Natural killer cell (primary cell): ENCODE data around the gene GMPS. TPM values are rescaled to one million over a fixed set of nuclear protein-coding genes. Genes with fewer than 3 reads are reported as not detected.

Source experiments
- ATAC-seq, 3 donors: fragments of 150-1000 bp in 2 of 3; fragments of 200-7000 bp in 1 of 3; cut with Tn5 transposase; 1 replicate in 1 of 3; 2 replicates in 2 of 3; pipeline ENCODE4 v1.10.0; 2021; ENCODE audit warnings: mild to moderate bottlenecking in 2 of 3, moderate library complexity in 2 of 3
- DNase-seq, 2 donors: peaks; one replicate each; pipeline versions ENCODE4 v3.0.0 to v3.0.0-alpha.2; 2013 to 2021; ENCODE audit warnings: mixed read lengths in 1 of 2
- H3K27ac ChIP-seq: one replicate; pipeline ENCODE4 v1.5.1; 2013; ENCODE audit warnings: mild to moderate bottlenecking, low read length
- H3K27me3 ChIP-seq: one replicate; pipeline ENCODE4 v1.6.1; 2013; ENCODE audit warnings: low read length; ENCODE audit not compliant: control insufficient read depth, insufficient read depth
- H3K36me3 ChIP-seq: one replicate; pipeline ENCODE4 v1.6.1; 2013; ENCODE audit warnings: low read length; ENCODE audit not compliant: control insufficient read depth, insufficient read depth
- H3K4me1 ChIP-seq: one replicate; pipeline ENCODE4 v1.6.1; 2013; ENCODE audit warnings: low read length; ENCODE audit not compliant: control insufficient read depth, insufficient read depth
- H3K4me3 ChIP-seq: one replicate; pipeline ENCODE4 v1.5.1; 2013; ENCODE audit warnings: low read length
- H3K9me3 ChIP-seq: one replicate; pipeline ENCODE4 v1.6.1; 2013; ENCODE audit warnings: low read length; ENCODE audit not compliant: control insufficient read depth, insufficient read depth
- H3K27ac Mint-ChIP-seq, 2 donors: one replicate each; pipeline ENCODE4 v1.8.0; 2022; ENCODE audit warnings: mild to moderate bottlenecking in 2 of 2, mixed read lengths in 2 of 2, moderate library complexity in 1 of 2
- H3K27me3 Mint-ChIP-seq, 2 donors: one replicate each; pipeline ENCODE4 v1.8.0; 2022; ENCODE audit warnings: low read depth in 2 of 2, mixed read lengths in 2 of 2
- H3K36me3 Mint-ChIP-seq: one replicate; pipeline ENCODE4 v1.8.0; 2022; ENCODE audit warnings: mixed read lengths
- H3K4me1 Mint-ChIP-seq, 2 donors: one replicate each; pipeline ENCODE4 v1.8.0; 2022; ENCODE audit warnings: mixed read lengths in 2 of 2
- H3K4me3 Mint-ChIP-seq: one replicate; pipeline ENCODE4 v1.8.0; 2022; ENCODE audit warnings: mild to moderate bottlenecking, moderate library complexity, mixed read lengths
- H3K9me3 Mint-ChIP-seq, 2 donors: one replicate each; pipeline ENCODE4 v1.8.0; 2022; ENCODE audit warnings: mixed read lengths in 2 of 2
- WGBS: methylation state at CpG from one replicate; pipeline ENCODE4 v1.1.7; 2013; ENCODE audit warnings: missing lambda C conversion rate; ENCODE audit not compliant: insufficient coverage; 5-methylcytosine and 5-hydroxymethylcytosine counted together
- intact Hi-C: fragments of 100-400 bp; cut with micrococcal nuclease; formaldehyde crosslinking; loops from one replicate; pipeline ENCODE4 v1.14.2; 2022
- total RNA-seq, 4 donors: library from RNA; stranded (reverse); fragments of 120-200 nt in 1 of 4; gene quantifications; one replicate each; pipeline versions ENCODE4 v1.2.3 to v1.2.4, GENCODE V29; 2013 to 2022
- TF ChIP-seq, protein P1 (sequence below): fragments of 200-600 bp; IDR thresholded peaks from one replicate; pipeline ENCODE4 v1.8.0; 2022; ENCODE audit warnings: antibody characterized with exemption

The GMPS gene
- total RNA-seq, 3 donors from 2014 or later (not counting 1 experiment from before 2014, with no cell fraction given) = 36.7 to 49.7 (median 45.4) TPM

DNA sequence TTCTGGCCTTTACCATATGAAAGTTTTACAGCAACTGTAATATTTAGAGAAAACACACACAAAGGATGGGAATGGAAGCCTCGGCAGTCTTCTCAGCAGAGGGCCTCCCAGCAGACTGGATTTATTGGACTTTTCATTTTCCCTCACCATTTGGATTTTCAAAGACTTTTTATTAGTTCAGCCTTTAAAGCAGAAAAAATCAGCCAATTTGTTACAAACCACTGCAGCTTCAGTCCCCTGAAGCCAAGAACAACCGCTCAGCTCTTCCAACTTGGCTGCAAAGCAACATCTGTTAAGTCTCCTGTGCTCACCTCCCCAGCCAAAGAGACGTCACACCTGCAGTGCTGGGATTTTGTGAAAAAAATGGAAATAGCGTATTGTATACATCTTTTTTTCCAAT, 120.8 kb downstream of the GMPS start:
- Histone ChIP-seq H3K4me3 (no peak overlapping the region), H3K9me3 (no peaks in the 10 kb centered on the region), H3K27ac (no peak overlapping the region), H3K4me1 (no peaks in the 10 kb centered on the region), H3K27me3 (no peaks in the 10 kb centered on the region), H3K36me3 (no peaks in the 10 kb centered on the region)
- Mint-ChIP-seq H3K36me3 (no peaks in the 10 kb centered on the region), H3K27me3 (peaks cover 2 to 19% of the 10 kb centered on the region in 2 donors), H3K4me1 (no peaks in the 10 kb centered on the region), H3K27ac (no peak overlapping the region), H3K9me3 (no peaks in the 10 kb centered on the region), H3K4me3 (no peak overlapping the region)
- intact Hi-C loops = no loop called here
- TF ChIP-seq, protein P1, sequence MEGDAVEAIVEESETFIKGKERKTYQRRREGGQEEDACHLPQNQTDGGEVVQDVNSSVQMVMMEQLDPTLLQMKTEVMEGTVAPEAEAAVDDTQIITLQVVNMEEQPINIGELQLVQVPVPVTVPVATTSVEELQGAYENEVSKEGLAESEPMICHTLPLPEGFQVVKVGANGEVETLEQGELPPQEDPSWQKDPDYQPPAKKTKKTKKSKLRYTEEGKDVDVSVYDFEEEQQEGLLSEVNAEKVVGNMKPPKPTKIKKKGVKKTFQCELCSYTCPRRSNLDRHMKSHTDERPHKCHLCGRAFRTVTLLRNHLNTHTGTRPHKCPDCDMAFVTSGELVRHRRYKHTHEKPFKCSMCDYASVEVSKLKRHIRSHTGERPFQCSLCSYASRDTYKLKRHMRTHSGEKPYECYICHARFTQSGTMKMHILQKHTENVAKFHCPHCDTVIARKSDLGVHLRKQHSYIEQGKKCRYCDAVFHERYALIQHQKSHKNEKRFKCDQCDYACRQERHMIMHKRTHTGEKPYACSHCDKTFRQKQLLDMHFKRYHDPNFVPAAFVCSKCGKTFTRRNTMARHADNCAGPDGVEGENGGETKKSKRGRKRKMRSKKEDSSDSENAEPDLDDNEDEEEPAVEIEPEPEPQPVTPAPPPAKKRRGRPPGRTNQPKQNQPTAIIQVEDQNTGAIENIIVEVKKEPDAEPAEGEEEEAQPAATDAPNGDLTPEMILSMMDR = no peak
- no peak for ATAC-seq
- WGBS = 94% methylated on average over 4 of the region's 4 CpGs
- no peak for DNase-seq

DNA sequence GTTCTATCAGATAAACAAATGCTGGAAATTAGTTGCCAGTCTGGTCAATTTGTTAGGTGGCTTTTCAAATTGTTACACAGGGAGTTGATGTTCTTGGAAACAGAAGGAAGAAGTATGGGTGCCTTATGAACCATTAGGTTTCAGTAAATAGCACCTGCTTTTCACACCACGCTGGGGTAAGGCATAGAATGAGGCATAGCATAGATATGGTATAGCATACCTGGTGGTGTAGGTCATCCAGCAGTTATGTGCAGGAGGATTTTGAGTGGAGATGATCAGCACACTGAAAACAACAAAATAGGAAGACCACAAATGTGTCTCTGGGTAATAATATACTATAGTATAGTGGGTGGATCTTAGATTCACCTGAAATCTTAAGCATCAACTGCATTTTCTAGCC, 121.4 kb downstream of the GMPS start:
- H3K36me3 ChIP-seq = no peaks in the 10 kb centered on the region
- no peaks in the 10 kb centered on the region for H3K36me3 Mint-ChIP-seq
- H3K4me3 Mint-ChIP-seq = no peak overlapping the region
- no peak overlapping the region for H3K27ac Mint-ChIP-seq
- H3K9me3 Mint-ChIP-seq = no peaks in the 10 kb centered on the region
- H3K4me1 Mint-ChIP-seq = no peaks in the 10 kb centered on the region
- whole genome bisulfite sequencing = 100% methylated on average over 1 of the region's 1 CpG
- DNase-seq (no peak), ATAC-seq (no peak)
- peaks cover 2 to 19% of the 10 kb centered on the region in 2 donors for H3K27me3 Mint-ChIP-seq
- no peak overlapping the region for H3K4me3 ChIP-seq
- no peaks in the 10 kb centered on the region for H3K4me1 ChIP-seq
- no peaks in the 10 kb centered on the region for H3K27me3 ChIP-seq
- TF ChIP-seq, protein P1 = no peak
- H3K9me3 ChIP-seq = no peaks in the 10 kb centered on the region
- H3K27ac ChIP-seq = no peak overlapping the region
- intact Hi-C loops = no loop called here

Other genes with a start within 250 kb of the GMPS start
- gene PLCH1, start 125.6 kb upstream of the GMPS start, total RNA-seq = under 1 TPM; 0.05 to 0.26 (median 0.08) TPM
- 1 to 10 TPM in 2 of 3 donors, under 1 TPM in 1; 0.88 to 2.5 (median 1.2) TPM for gene C3orf33, start 64.4 kb upstream of the GMPS start, total RNA-seq
- gene SLC33A1, start 16.2 kb upstream of the GMPS start, total RNA-seq = 10 to 100 TPM; 25.2 to 28.4 (median 27.2) TPM
- gene KCNAB1, start 249.9 kb downstream of the GMPS start, total RNA-seq = not detected